GM12891 (cell line): ENCODE measurements around the gene IRX2.

Experiments used
- PAX5 ChIP-seq: IDR thresholded peaks from 2 replicates; pipeline ENCODE4 v1.6.1; 2011; ENCODE audit warnings: low read length, moderate library complexity, mild to moderate bottlenecking; ENCODE audit not compliant: insufficient read depth, severe bottlenecking
- POLR2A ChIP-seq: IDR thresholded peaks from 2 replicates; pipeline ENCODE4 v1.6.1; 2011; ENCODE audit warnings: low read depth, low read length, control low read depth
- POLR2AphosphoS5 ChIP-seq: IDR thresholded peaks from 2 replicates; pipeline ENCODE4 v1.6.1; 2011; ENCODE audit warnings: low read depth, low read length, control low read depth
- POU2F2 ChIP-seq: IDR thresholded peaks from 2 replicates; pipeline ENCODE4 v1.6.1; 2011; ENCODE audit warnings: low read depth, mild to moderate bottlenecking, control low read depth, low read length, moderate library complexity
- SPI1 ChIP-seq: IDR thresholded peaks from 2 replicates; pipeline ENCODE4 v1.6.1; 2011; ENCODE audit warnings: low read depth, low read length, control low read depth
- TAF1 ChIP-seq: IDR thresholded peaks from 2 replicates; pipeline ENCODE4 v1.6.1; 2011; ENCODE audit warnings: low read depth, low read length, control low read depth

DNA sequence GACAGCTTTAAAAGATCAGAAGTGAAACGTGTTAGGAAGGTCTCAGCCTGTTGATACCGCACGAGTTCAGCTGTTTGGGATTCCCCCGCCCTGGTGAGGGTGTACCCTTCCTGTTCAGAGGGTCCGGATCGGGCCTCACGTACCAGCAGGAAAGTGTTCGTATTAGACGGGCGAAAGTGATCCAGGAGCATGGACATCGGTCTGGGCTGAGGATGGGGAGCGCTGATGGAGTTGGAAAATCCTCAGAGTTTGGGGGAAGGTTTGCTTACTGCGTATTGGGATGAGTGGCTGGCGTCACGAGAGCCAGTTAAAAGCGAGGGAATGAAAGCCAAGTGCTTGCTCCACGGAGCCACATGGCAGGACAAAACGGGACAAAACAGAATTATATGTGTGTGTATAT is 47.4 kb downstream of the IRX2 start:
- no peak for TF ChIP-seq POLR2A
- TF ChIP-seq TAF1, result no peak
- no peak for TF ChIP-seq POLR2AphosphoS5
- TF ChIP-seq POU2F2, result no peak
- TF ChIP-seq PAX5, result no peak
- TF ChIP-seq SPI1, result no peak
